ENCODE measurements around the gene NCLN.
"Not testable (repeated sequence)": the region's sequence is repeated elsewhere in the genome, so short reads cannot be mapped to it uniquely, and the experiment has no call there.

NCLN gene

DNA sequence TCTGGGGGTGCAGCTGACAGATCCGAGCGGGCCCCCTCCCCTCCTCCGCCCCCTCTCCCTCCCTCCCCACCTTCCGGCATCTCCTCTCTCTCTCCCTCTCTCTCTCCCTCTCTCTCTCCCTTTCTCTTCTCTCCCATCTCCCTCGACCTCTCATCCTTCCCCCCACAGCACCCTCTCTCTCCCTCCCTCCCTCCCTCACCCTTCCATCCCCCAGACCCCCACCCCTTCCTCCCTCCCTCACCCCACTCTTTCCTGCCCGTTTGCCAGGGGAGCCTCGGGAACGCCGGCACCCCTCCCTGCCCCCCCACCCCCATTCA, 39.4 kb downstream of the NCLN start:
- no peak for DNase-seq (ENCODE audit: low read depth)

DNA sequence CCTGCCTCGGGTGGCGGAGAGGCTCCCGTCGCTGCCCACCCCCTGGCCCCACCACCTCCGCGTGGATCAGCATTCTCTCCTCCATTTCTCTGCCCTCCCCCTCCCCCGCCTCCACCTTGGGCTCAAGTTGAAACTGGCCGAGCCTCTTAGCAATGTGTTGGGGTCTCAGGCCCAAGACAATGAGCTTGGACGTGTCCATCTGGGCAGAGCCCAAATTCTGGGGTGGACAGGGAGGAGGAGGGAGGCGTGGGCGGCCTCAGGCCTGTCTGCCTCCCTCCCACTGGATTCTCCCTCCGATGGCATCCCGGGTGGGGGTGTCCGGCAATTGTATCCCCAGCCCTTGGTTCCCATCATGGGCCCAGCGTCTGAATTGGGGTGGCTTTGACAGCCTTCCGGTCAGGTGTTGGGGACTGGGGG, 40.0 kb downstream of the NCLN start:
- no peak for DNase-seq (ENCODE audit: low read depth)

- no peak for DNase-seq (ENCODE audit: low read depth)
Observed at GRCh38 chr19:3227054-3227626, 41.4 kb downstream of the NCLN start.

DNA sequence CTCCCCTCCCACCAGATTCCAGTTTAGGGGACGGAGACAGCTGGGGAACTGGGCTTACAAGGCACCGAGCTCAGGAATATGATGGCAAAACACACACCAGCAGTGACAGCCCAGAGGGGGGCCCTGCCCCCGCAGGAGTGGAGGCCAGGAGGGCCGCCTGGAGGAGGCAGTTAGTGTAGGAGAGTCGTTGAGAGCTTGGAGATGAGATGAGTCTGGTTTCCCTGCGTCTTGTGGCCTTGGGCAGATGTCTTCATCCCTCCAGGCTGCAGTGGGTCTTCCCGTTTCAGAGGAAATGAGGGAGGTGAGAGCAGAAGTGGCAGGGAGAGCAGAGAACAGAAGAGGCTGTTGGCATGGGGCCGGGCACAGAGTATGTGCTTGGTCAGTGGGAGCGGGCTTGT, 43.6 kb downstream of the NCLN start:
- no peak for DNase-seq (ENCODE audit: low read depth)

DNA sequence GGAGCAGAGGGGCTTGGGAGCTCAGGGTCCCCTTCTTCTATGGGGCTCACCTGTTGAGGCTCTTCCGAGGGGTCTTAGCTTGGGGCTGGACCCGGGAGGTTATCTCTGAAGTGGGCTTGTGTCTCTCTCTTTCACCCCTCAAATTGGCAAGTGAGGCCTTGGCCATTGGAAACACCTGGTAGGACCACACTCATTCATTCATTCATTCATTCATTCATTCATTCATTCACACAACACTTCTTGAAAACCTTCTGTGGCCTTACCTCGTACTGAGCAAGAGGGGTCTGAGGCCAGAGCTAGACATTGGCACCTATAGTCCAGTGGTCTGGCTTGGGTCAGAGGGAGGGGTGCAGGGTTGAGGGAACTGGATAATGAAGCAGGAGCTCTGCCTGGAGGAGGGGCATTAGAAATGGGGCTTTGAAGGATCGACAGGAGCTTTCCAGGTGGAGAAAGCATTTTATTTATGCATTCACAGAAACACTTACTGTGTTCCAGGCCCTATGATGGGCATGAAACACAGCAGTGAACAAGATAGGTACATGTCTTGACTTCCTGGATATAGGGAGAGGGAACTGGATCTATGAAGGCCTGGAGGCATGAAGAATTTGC, 44.3 kb downstream of the NCLN start:
- no peak for DNase-seq (ENCODE audit: low read depth)

DNA sequence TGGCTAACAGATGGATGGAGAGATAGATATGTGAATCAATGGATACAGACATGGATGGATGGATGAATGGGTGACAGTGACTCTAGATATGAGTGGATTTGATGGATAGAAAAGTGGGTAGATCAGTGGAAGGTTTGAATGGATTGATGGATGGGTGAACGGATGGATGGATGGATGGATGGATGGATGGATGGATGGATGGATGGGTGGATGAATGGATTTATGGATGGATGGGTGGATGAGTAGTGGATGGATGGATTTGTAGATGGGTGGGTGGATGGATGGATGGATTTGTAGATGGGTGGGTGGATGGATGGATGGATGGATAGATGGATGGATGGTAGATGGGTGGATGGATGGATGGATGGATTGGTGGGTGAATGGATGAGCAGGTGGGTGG, 45.6 kb downstream of the NCLN start:
- DNase-seq (ENCODE audit: low read depth): no peak

DNA sequence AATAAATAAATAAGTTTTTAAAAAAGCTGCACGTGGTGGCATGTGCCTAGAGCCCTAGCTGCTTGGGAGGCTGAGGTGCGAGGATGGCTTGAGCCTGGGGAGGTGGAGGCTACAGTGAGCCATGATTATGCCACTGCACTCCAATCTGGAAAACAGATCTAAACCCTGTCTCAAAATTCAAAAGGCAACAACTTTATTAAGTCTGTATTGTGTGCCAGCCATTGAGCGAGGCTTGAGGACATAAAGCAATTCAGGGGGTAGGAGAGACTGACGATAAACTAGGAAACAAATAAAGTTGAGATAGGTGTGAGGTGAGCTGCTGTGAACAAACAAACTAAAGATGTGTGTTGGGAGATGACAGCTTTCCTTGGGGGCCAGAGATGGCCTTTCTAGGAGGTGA, 47.4 kb downstream of the NCLN start:
- no peak for DNase-seq (ENCODE audit: low read depth)

- no peak for DNase-seq (ENCODE audit: low read depth)
Observed at GRCh38 chr19:3233831-3234230, 48.1 kb downstream of the NCLN start.

DNA sequence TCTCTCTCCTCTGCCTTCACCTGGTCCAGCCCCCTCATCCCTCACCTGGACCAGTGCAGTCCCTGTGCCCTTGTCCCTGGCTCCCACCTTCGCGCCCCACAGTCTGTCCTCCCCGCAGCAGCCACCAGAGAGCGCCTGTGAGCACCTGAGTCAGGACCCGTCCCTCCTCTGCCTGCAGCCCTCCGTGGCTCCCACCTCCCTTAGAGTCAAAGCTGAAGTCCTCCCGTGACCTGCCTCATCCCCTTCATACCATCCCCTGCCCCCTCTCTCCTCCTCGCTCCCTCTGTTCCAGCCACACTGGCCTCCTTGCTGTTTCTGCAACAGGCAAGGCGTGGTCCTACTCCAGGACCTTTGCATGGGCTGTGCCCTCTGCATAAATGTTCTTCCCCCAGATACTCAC, 49.1 kb downstream of the NCLN start:
- no peak for DNase-seq (ENCODE audit: low read depth)

GRCh38 chr19:3235604-3236003, 49.9 kb downstream of the NCLN start:
- not testable (repeated sequence) for DNase-seq (ENCODE audit: low read depth)

GRCh38 chr19:3236272-3236671, 50.5 kb downstream of the NCLN start:
- no peak for DNase-seq (ENCODE audit: low read depth)

- DNase-seq (ENCODE audit: low read depth): no peak
Observed at GRCh38 chr19:3238066-3238561, 52.4 kb downstream of the NCLN start.

GRCh38 chr19:3239367-3239766, 53.6 kb downstream of the NCLN start:
- no peak for DNase-seq (ENCODE audit: low read depth)

- peak; percentile 28 for DNase-seq (ENCODE audit: low read depth)
Observed at GRCh38 chr19:3243819-3244700, 58.3 kb downstream of the NCLN start.

GRCh38 chr19:3245050-3245449, 59.3 kb downstream of the NCLN start:
- DNase-seq (ENCODE audit: low read depth): no peak

- no peak for DNase-seq (ENCODE audit: low read depth)
Observed at GRCh38 chr19:3248728-3249326, 63.1 kb downstream of the NCLN start.

GRCh38 chr19:3249408-3249807, 63.7 kb downstream of the NCLN start:
- no peak for DNase-seq (ENCODE audit: low read depth)

- DNase-seq (ENCODE audit: low read depth): no peak
Observed at GRCh38 chr19:3250675-3251074, 64.9 kb downstream of the NCLN start.

DNA sequence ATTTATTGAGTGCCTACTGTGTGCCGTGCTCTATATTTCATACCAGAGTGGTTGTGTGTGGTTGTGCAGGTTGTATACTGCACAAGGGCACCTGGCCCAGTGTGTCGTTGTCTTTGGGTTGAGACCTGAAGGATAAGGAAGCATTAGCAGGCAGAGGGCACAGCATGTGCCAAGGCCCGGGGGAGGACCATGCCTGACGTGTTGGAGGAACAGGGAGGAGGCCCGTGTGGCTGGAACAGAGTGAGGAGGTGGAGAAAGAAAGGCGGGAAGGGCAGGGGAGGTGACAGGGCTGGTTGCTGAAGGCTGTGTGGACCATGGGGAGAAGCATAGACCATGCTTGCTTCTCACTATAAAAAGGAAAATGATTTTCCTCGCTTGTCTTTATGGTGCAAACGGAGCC, 65.5 kb downstream of the NCLN start:
- DNase-seq (ENCODE audit: low read depth): no peak

GRCh38 chr19:3252650-3253049, 66.9 kb downstream of the NCLN start:
- no peak for DNase-seq (ENCODE audit: low read depth)

DNA sequence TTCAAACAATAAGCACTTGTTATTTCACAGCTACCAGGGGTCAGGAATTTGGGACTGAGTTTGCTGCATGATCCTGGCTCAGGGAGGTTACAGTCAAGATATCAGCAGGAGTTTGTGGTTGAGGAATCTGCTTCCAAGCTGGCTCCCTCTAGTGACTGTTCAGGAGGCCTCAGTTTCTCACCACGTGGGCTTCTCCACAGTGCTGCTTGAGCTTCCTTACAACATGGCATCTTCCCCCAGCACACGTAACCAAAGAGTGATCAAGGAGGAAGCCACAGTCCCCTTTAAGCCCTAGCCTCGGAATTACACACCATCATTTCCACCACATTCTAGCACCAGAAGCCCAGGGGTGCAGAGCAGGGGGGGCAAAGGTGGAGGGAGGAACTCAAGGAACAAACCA, 67.5 kb downstream of the NCLN start:
- no peak for DNase-seq (ENCODE audit: low read depth)

GRCh38 chr19:3254520-3254919, 68.8 kb downstream of the NCLN start:
- no peak for DNase-seq (ENCODE audit: low read depth)

GRCh38 chr19:3257071-3257470, 71.3 kb downstream of the NCLN start:
- no peak for DNase-seq (ENCODE audit: low read depth)

All from stromal cell of bone marrow (primary cell).